ENCODE data around the gene TMEM198.

DNA sequence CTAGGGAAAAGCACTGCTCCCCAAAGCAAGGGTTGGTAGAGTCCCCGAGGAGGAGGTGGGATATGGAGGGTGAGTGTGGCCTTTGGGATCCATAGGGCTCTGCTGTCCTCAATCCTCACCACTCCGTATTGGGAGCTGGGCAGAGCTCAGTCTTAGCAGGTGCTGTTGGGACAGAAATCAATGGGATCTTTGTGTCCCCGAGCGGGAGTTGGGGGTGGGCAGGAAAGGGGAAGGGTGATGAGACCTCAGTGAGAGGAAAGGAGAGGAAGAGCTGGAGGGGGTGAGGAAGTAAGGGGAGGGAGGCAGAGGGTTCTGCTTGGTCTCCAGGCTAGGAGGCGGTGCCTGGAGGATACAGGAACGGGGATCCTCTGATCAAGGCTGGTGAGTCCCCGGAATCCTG, 26.9 kb upstream of the TMEM198 start:
- TF ChIP-seq, protein P1, sequence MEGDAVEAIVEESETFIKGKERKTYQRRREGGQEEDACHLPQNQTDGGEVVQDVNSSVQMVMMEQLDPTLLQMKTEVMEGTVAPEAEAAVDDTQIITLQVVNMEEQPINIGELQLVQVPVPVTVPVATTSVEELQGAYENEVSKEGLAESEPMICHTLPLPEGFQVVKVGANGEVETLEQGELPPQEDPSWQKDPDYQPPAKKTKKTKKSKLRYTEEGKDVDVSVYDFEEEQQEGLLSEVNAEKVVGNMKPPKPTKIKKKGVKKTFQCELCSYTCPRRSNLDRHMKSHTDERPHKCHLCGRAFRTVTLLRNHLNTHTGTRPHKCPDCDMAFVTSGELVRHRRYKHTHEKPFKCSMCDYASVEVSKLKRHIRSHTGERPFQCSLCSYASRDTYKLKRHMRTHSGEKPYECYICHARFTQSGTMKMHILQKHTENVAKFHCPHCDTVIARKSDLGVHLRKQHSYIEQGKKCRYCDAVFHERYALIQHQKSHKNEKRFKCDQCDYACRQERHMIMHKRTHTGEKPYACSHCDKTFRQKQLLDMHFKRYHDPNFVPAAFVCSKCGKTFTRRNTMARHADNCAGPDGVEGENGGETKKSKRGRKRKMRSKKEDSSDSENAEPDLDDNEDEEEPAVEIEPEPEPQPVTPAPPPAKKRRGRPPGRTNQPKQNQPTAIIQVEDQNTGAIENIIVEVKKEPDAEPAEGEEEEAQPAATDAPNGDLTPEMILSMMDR (IDR thresholded peaks at IDR 0.05) = no peak
- TF ChIP-seq POLR2AphosphoS5 (IDR thresholded peaks at IDR 0.05; ENCODE audit: insufficient read depth in 1 of 2, low read depth in 1 of 2) (no peak), POLR2A (IDR thresholded peaks at IDR 0.05) (no peak)

All from vagina (tissue), 2 donors.